Fibroblast of peridontal ligament (primary cell): ENCODE measurements around the gene HS3ST5.
"Not testable (repeated sequence)": the region's sequence is repeated elsewhere in the genome, so short reads cannot be mapped to it uniquely, and the experiment has no call there.

Source experiments
- DNase-seq: peaks from one replicate; pipeline ENCODE4 v3.0.0-alpha.2; 2010; ENCODE audit errors: extremely low read depth

The HS3ST5 gene

DNA sequence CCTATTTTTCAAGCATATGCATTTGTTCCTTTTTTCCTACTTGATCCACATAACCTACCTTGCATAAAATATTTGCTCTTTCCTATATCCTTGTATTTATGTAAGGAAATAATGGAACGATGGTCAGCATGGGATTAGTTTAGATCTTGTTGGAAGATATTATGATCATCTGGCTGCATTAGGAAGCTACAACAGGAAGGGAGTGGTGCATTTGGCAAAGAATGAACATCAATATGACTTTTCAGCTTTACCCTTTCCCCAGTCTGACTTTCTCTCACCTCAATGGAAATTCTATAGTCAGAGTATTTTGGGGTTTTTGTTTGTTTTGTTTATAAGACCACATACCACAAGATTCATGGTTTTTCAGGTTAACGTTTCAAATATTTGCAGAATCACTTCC, 66.0 kb downstream of the HS3ST5 start:
- DNase-seq = no peak

DNA sequence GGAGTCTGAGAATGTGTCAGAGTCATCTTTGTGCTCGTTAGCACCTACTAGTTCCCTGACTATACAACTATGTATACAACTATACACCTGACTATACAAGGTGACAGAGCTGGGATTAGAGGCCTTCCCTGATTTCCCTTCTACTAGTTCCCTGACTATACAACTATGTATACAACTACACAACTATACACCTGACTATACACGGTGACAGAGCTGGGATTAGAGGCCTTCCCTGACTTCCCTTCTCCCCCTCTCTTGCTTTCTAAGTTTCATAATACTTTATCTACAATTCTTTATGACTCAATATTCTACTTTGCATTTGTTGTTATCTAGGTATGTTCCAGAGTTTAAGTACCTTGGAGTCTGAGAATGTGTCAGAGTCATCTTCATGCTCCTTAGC, 68.0 kb downstream of the HS3ST5 start:
- no peak for DNase-seq

DNA sequence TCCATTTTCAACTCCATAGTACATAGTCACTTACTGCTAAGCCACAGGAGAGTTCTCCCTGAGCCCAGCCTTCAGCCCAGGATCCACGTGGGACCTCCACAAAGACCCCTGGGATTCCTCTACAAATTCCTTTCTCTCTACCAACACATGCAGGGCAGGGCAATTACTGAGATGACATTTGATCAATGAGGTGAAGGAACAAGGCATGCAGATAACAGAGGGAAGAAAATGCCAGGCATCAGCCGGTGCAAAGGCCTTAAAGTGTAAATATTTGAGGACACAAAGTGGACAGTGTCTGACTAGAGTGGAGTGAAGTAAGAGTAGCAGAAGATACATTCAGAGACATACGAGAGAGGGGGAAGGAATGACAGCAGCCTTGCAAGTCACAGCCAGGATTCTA, 70.2 kb downstream of the HS3ST5 start:
- DNase-seq = no peak

DNA sequence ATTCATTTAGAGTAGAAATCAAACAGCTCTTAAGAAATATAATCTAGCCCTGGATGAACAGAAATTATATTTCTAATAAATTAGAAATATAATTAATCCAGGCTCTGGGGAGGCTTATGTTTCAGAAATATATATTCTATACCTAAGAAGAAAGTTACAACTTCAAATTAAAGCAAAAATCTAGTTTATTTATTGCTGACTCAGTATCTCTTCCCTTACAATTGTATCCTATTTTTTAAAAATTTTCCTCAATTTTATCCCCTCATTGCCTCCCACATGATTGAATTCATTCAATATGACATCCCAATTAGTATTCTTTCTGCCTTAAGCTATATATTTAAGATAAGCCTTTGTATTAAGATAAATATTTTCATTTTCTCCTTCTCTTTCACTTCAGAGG, 71.4 kb downstream of the HS3ST5 start:
- DNase-seq = no peak

DNA sequence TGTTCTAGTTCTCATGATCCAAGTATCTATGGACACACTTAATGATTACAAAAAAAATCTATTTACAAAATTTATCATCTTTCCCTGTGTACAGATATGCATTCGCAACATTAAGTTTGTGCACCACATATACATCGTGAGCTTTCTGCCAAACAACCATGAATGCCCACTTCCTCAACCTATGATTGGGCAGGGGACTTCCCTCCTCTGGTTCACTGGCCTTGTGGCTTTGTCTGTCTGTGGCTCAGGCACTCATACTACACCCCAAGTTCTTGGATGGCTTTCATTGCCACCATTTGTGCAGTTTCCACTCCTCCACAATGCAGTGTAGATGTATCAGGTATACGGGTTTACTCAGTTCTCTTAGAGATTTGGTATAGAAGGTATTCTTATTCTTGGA, 74.9 kb downstream of the HS3ST5 start:
- no peak for DNase-seq

DNA sequence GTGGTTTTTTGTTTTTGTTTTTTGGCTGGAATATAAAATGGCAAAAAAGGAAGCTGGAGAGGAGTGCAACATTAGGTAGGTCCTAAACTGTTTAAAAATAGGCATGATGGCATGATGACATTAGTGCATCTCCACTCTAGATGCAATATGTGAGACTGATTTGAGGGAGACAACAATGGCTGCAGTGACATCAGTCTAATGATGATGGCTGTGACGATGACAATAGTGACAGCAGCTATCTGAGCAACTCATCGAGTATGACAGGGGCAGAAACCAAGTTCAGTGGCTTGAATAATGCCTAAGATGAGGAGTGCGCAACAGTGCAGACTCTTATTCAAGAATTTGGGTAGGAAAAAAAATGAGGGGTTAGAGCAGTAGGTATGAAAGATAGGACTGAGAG, 82.0 kb downstream of the HS3ST5 start:
- DNase-seq = no peak

DNA sequence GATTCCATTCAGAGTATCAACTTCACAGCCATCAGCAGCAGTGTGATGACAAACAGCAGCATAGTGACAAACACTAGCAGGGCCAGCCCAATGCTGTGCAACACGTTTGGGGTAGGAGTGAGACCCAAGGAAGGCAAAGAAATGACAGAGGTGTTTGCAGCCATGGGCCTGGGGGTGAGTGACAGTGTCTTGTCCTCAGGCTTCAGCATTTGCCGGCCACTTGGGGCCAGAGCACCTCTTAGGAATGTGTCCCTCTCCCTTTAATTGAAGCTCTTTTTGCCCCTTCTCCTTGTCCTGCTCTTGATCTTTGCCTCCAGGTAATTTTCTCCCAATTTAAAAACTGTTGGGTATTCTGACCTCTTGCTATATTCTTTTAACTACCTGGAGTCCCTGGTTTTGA, 84.4 kb downstream of the HS3ST5 start:
- DNase-seq = no peak

DNA sequence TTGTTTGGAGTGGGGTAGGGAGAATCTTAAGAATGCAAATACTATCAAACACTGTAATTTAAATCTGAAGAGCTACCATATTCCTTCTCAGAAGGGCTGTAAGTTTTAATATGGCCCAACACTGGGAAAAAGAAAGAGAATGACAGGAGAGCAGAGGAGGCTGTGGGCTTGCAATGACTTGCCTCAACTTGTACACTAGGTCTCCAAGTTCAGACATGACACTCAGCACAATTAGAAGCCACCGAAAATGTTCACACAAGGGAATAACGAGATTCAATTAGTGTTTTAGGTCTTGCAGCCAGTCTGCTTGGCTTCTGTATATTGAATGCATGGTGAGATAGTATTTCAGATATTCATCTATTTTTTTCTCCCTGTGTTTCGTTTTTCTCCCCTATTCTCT, 89.4 kb downstream of the HS3ST5 start:
- DNase-seq = no peak

DNA sequence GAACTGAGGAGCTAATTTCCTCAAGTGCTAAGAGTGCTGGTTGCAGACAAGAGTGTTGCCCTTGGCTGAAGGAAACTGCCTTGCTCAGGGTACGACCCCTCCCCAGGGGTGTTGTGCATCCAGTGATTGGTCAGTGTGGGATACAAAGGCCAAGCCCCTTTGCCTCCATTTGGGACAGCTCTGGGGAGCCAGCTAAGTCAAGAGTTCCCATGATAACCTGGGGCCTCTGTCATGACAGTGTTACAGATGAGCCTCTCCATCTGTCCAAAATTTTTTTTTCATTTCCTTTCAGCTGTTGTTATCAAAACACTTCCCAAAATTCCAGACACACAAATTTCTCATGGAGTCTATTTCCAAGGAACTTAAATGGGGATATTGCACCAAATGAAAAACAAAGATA, 93.3 kb downstream of the HS3ST5 start:
- DNase-seq = no peak

DNA sequence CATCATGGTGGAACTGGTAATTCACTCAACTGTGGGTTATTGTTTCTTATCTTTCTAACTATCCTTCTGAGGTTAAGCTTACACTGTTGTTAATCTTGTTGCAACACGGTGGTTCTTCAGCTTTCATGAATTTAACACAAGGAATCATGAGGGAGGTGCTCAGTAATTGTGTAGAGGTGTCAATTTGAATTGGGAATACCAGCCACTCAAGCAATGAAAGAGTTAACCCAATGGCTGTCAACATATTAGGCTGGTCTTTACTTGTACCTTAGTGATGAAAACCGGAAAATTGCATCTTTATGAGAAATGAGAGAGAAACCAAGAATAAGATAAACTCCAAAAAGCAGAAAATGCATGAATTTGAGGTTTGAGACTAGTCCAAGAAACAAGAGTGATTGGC, 95.7 kb downstream of the HS3ST5 start:
- DNase-seq = no peak

DNA sequence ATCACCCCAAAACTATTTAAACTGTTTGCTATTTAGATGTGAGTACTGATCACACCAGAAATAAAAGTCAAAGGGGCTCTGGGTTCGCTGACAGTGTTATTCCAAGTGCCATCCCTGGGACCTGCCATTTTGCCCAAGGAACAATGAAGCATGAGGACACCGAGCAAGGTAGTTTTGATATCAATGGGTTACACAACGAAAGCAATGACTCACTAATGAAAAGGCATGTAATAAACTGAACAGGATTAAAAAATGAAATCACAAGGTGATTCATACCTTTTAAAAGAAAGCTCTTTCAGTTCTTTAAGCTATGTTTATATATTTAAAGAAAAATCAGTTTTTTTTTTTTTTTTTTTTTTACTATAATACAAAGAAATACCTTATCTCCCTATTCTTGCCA, 102.0 kb downstream of the HS3ST5 start:
- DNase-seq = no peak

DNA sequence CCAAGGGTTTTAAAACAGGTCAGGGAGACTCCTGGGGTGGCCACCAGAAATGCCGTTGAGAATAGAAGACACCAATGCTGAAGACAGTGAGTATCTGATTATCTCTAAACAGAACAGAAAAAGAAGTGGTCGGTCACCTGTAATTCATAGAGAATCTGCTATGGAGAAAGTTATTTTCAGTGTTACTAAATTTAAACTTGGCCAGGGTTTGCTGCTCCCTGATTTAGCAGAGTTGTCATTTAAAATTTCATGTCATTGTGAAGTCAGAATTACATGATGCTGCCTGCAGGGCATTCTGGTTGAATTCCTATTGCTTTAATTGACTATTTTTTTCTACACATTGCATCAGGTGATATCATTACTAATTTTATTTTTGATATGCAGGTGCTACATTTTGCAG, 114.1 kb downstream of the HS3ST5 start:
- no peak for DNase-seq

DNA sequence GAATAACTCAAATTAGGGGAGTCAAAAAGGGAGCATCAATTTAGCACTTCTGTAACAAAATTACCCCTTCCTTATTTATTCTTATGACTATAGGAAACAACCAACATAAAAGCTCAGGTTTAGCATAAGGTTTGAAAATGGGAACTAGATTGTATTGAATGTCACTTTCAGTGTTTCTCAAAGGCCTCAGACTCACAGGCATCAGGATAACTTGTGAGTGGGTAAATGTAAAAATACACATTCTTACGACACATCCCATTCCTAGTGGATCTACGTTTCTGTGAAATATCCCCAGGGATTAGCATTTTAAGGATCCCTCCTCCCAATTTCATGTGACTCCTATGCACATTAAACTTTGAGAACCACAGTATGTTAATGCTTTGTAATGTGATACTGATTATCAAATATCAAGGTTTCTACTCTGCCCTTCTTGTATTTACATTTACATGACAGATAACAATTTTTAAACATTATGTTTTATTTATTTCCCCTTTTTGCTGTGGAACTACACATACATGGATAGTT, 114.8 kb downstream of the HS3ST5 start:
- no peak for DNase-seq

DNA sequence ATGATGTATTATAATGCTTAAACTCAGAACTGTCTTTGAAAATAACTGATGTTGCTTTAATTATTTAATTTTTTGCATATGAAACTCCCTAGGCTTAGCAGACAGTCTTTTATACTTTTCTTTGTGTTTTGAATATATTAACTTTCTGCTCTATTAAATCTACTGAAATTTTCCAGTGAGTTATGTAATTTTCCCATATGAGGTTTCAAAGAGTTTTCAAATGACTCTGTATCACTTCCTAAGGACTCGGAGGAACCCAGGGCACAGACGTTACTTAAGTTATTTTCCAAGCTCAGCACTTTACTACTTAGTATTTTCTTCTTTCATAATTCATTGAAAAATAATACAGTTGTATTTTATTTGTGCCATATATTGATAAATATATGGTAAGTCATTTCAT, 122.6 kb downstream of the HS3ST5 start:
- DNase-seq = no peak

DNA sequence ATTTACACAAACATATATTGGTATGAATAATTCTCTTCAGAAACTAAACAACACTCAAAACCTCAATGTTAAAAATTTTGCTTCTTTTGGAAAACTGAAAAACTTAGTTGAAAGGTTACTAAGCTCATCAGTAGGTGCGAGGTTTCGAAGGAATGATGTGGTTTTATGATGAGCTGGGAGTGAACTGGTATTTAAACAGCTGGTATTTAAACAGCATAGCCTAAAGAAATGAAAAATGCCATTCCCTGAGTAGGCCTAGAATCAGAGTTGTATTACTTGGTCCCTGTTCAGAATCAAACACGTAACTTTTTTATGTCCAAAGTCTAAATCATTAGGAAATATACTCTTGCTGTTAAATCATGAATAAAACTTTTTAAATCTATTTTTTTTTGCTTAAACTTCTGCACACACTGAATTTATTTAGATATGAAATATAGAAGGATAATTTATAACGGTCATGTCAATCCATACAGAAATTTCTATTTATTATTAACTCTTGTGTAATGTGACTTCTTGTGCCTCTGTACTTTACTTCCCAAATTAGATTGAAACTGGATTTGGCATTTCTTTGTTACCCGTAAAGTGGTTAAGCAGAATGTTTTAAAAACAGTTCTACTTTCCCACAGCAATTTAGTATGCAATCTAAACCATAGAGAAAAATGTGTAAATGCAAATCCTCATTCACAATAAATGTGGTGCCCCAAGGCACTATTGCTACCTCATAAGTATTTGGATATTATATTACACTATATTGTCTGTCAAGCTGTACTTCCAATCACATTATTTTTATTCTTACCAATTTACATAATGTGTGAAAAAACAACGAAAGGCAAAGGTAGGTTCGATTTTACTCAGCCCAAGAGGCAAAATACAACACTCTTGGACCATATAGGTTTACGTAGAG, 124.1 kb downstream of the HS3ST5 start:
- DNase-seq = peak; percentile 1

DNA sequence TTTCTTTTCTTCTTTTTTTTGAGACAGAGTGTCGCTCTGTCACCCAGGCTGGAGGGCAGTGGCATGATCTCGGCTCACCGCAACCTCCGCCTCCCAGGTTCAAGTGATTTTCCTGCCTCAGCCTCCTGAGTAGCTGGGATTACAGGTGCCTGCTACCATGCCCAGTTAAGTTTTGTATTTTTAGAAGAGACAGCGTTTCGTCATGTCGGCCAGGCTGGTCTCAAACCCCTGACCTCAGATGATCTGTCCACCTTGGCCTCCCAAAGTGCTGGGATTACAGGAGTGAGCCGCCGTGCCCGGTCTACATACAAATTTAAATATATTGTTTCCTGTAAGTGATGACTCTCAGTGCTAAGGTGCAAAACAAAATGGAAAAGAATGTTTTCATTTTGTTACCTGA, 124.8 kb downstream of the HS3ST5 start:
- not testable (repeated sequence) for DNase-seq

DNA sequence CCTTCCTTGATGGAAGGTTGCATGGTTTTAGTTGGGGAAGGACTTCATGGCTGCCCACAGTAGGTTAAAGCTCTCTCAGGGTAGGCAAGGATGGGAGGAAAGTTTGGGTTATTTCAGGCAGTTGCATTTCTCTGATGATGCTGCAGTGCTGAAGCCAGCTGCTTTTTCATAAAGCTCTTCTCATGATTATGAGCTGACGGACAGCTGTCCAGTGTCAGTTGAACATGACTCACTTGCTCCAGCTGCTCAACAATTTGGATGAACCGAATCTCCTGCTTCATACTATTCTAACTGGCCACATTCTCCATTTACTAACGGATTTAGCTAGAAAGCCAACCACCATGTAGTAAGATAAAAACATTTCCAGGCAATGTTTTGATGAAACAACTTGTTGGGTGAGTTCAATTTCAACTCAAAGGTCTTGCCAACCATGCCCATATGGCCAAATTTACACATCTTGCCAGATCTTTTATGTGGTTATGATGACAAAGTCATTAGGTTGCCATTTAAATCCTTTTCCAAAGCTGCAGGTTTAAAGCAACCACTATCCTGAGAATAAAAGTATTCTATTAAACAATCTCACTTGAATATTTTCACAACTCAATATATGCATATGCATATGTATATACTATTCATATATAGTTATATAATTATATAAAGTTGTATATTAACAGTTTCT, 125.9 kb downstream of the HS3ST5 start:
- DNase-seq = peak; percentile 10

DNA sequence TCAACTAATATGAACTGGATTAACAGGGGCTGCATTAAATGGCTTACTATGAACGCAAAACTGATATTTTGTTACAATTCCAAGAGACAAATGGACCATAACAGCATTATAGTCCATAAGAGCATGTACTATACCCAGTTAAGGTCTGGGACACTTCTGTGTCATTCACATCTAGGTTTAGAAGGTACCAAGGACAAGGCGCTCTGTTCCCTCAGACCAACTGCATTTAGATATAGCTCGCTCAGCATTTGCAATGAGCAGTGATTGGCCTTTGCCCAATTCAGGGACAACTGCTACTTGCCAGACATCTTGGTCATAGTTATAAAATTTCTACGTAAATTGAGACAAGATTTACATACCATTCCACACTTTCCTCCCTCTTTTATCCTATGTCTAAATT, 132.4 kb downstream of the HS3ST5 start:
- DNase-seq = no peak

DNA sequence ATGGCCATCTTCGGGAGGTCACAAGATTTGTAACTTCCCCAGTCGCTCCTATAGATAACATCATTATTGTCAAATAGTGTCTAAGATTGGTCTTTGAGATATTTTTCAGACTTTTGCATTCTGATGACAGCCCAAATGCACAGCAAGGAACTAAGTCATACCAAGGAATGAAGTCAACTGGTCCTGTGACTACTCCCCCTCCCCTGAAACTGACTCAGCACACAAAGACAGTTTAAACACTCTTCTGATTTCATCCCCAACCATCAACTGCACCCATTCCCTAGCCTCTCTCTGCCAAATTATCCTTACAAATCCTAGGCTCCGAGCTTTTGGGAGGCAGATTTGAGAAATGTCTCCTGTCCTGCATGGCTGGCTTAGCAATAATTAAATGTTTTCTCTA, 139.4 kb downstream of the HS3ST5 start:
- DNase-seq = no peak

DNA sequence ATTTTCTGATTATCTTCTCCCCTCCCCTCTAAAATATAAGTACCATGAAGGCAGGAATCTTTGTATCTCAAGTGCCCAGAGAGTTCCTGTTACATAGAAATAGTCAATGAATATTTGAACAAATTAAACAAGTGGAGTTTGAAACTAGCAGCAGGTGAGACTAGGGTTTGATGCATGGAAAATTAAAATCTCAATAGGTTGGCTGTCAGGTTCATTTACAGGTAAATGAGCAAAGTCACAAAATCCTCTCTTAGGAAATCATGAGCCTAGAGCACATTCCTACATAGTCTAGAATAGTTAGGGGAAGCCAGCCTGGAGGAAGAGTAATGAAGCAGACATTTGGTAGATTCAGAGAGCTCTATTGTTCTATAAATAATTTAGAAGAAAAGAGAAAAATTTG, 140.4 kb downstream of the HS3ST5 start:
- no peak for DNase-seq

DNA sequence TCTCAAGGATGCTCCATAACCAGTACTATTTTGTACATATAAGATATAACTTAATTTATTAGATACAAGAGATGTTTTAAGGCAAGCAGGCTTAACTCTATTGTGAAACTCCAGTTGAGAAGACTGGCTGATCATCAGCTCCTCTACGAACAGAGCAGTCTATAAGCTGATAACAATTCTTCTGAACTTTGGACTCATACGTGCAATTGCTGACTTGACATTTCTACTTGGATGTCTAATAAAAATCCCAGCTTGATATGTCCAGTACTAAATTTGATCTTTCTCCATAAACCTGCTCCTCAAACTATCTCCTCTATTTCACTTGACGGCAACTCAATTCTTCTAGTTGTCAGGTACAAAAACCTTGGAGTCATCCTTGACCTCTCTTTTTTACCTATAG, 141.9 kb downstream of the HS3ST5 start:
- DNase-seq = no peak

DNA sequence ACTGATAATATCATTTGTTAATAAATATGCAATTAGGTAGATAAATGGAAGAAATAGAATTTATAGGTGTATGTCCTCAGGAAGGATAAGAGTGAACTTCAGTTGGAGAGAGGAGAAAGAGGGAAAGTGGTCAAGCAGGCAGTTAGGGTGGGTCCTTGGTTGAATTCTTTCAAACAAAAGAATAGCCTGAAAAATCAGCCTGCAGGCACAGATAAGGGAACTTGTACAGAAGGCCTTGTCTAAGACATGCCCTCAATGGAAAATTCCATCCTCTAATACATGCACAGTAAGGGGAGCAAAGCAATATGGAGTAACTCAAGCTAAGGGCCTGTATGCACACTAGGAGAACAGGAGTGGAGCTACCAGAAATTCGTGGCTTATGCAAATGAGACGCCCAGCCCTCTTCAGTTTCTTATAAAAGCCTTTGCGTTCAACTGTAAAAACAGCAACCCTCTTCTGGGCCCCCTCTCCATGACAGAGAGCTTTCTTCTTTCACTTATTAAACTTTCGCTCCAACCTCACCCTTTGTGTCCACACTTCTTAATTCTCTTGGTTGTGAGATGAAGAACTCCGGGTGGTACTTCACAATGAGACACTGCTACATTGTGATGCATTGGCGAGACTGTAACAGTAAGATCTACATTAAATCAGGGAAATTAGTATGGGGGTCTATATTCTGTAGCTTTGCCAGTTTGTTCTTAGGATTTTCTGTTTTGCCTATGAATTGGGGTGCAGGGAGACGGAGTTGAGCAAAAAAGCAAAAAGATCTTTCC, 147.0 kb downstream of the HS3ST5 start:
- no peak for DNase-seq

DNA sequence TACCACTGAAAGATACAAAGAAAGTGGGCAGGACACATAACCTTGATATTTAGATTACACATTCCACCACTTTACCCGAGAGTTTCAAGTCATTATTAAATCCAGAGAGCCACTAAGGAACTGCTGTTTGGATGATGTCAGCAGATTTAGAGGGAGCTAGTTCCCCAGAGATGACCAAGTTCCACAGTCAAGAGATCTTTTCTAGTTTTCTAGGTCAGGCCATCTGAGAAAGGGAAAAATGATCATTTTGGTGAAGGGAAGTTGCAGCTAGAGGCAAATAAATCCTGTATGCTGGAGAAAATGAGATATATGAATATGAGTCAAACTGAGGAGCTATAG, 147.8 kb downstream of the HS3ST5 start:
- peak; percentile 25 for DNase-seq
